Skeletal muscle tissue (tissue), 4 donors: ENCODE data around the gene KYAT1. TPM values are rescaled to one million over a fixed set of nuclear protein-coding genes. Genes with fewer than 3 reads are reported as not detected.

Experiments
- H3K27ac ChIP-seq: one replicate; pipeline ENCODE4 v1.7.0; 2013; ENCODE audit warnings: mild to moderate bottlenecking, low read depth, low read length, inconsistent platforms
- H3K27me3 ChIP-seq, 3 donors: one replicate each; pipeline ENCODE4 v1.7.0; 2013; ENCODE audit warnings: low read length in 3 of 3; ENCODE audit not compliant: control insufficient read depth in 3 of 3, insufficient read depth in 3 of 3
- H3K36me3 ChIP-seq, 3 donors: one replicate each; pipeline ENCODE4 v1.7.0; 2013; ENCODE audit warnings: low read length in 3 of 3; ENCODE audit not compliant: control insufficient read depth in 3 of 3, insufficient read depth in 3 of 3
- H3K4me1 ChIP-seq, 3 donors: one replicate each; pipeline ENCODE4 v1.7.0; 2013; ENCODE audit warnings: low read length in 3 of 3, mild to moderate bottlenecking in 3 of 3; ENCODE audit not compliant: control insufficient read depth in 3 of 3, insufficient read depth in 3 of 3
- H3K4me3 ChIP-seq, 3 donors: one replicate each; pipeline ENCODE4 v1.7.0; 2013; ENCODE audit warnings: low read length in 3 of 3
- H3K9ac ChIP-seq, 3 donors: one replicate each; pipeline ENCODE4 v1.7.0; 2013; ENCODE audit warnings: low read length in 3 of 3, mild to moderate bottlenecking in 3 of 3, moderate library complexity in 2 of 3, low read depth in 1 of 3
- H3K9me3 ChIP-seq, 3 donors: one replicate each; pipeline ENCODE4 v1.7.0; 2013; ENCODE audit warnings: low read length in 3 of 3; ENCODE audit not compliant: control insufficient read depth in 3 of 3
- total RNA-seq: library from RNA; depleted of rRNA; stranded (reverse); fragments of >200 nt; gene quantifications from one replicate; pipeline ENCODE4 v1.2.3, GENCODE V29; 2014
- donor health status: Osteomylitis.

KYAT1 gene
- total RNA-seq: 2.1 TPM

GRCh38 chr9:128881884-128882676 lies at the start of gene KYAT1, which contains the start of gene LRRC8A:
Gene KYAT1, minus strand, starts transcription at chr9:128881950. Its CDS starts 36,545 bp downstream, at chr9:128845405.
Gene LRRC8A, plus strand, starts transcription at chr9:128882133. Its CDS starts 25,032 bp downstream, at chr9:128907165.
- Histone ChIP-seq H3K27ac (peak within 1 kb of the TSS; percentile 93), H3K36me3 (peaks cover 9 to 12% (median 10%) of the 10 kb centered on the region in 3 donors), H3K4me3 (peak within 1 kb of the TSS; percentile 97), H3K9me3 (no peaks in the 10 kb centered on the region), H3K9ac (peak within 1 kb of the TSS; percentile 82 to 95 (median 93)), H3K27me3 (no peaks in the 10 kb centered on the region), H3K4me1 (peaks cover 33 to 58% (median 41%) of the 10 kb centered on the region in 3 donors)

- no peaks in the 10 kb centered on the region for H3K9me3 ChIP-seq
- no peak overlapping the region for H3K4me3 ChIP-seq
- H3K27me3 ChIP-seq: no peaks in the 10 kb centered on the region
- H3K9ac ChIP-seq: no peak overlapping the region
- H3K4me1 ChIP-seq: peaks cover 0 to 5% (median 4%) of the 10 kb centered on the region in 3 donors
- no peak overlapping the region for H3K27ac ChIP-seq
- peaks cover 0 to 9% (median 2%) of the 10 kb centered on the region in 3 donors for H3K36me3 ChIP-seq
Observed at GRCh38 chr9:128929560-128929959, 47.8 kb upstream of the KYAT1 start.

DNA sequence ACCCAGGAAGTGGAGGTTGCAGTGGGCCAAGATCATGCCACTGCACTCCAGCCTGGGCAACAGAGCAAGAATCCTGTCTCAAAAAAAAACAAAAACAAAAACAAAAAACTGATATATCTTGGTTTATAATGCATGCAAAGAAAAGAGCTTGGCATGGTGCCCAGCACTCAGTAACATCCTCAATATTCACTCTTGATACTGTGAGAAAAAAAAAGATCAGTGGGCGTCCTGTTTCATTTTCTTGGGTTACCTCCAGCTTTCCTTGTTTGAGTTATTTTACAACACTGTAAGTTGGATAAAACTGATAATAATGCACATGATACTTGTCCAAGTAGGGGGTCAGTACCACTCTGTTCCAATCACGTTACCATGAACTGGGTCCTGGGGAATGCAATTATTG lies 46.9 kb upstream of the KYAT1 start:
- Histone ChIP-seq H3K27me3 (no peaks in the 10 kb centered on the region), H3K4me3 (no peak overlapping the region), H3K4me1 (peaks cover 0 to 5% (median 4%) of the 10 kb centered on the region in 3 donors), H3K36me3 (peaks cover 0 to 8% (median 2%) of the 10 kb centered on the region in 3 donors), H3K9me3 (no peaks in the 10 kb centered on the region), H3K27ac (no peak overlapping the region), H3K9ac (no peak overlapping the region)

DNA sequence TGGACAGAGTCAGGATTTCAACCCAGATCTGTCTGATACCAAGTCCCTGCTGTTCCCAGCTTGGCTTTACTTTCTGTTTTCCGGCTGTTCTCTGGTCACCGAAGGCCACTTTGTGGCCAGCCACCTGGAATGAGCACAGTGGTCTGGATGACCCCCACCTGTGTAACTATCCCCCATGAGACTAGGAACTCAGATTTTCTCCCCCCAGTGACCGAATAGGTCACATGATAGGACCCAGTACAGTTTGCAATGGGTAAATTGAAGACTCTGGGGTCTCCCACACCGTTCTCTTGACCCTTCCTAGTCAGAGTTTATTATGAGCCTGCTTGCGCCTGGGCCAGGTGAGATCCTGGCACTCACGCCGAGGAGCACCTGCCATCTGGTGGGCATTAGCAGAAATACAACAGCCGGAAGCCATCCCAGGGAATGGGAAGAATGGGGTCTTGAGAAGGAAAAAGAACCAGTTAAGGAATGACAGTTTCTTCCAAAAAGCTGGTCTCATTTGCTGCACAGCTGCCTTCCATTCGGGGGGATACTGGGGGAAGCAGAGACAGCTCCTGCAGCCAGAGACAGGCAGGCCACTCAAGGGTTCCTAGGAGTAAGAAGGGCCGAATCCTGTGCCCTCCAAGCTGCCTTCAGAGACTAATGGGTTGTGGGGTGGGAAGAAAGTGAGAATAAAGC lies 46.1 kb upstream of the KYAT1 start:
- Histone ChIP-seq H3K36me3 (peaks cover 0 to 4% (median 2%) of the 10 kb centered on the region in 3 donors), H3K4me1 (peaks cover 0 to 5% (median 4%) of the 10 kb centered on the region in 3 donors), H3K27ac (no peak overlapping the region), H3K9me3 (no peaks in the 10 kb centered on the region), H3K27me3 (no peaks in the 10 kb centered on the region), H3K4me3 (no peak overlapping the region), H3K9ac (peak overlapping the region in 1 of 3 donors; percentile 24)

DNA sequence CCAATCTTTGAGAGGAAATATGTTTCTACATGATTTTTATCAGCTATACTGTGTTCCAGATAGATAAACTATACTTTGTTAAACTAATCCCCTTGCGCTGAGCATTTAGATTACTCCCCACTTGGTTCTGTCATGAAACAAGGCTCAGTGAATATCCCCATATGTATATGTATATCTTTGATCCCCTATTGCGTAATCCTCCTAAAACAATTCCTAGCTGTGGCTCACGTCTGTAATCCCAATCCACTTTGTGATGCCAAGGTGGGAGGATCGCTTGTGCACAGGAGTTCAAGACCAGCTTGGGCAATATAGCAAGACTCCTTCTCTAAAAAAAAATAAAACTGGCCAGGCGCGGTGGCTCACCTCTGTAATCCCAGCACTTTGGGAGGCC lies 41.7 kb upstream of the KYAT1 start:
- Histone ChIP-seq H3K4me1 (peaks cover 18 to 22% (median 18%) of the 10 kb centered on the region in 3 donors), H3K9ac (no peak overlapping the region), H3K9me3 (no peaks in the 10 kb centered on the region), H3K36me3 (peaks cover 2 to 6% (median 5%) of the 10 kb centered on the region in 3 donors), H3K4me3 (no peak overlapping the region), H3K27ac (no peak overlapping the region), H3K27me3 (no peaks in the 10 kb centered on the region)

DNA sequence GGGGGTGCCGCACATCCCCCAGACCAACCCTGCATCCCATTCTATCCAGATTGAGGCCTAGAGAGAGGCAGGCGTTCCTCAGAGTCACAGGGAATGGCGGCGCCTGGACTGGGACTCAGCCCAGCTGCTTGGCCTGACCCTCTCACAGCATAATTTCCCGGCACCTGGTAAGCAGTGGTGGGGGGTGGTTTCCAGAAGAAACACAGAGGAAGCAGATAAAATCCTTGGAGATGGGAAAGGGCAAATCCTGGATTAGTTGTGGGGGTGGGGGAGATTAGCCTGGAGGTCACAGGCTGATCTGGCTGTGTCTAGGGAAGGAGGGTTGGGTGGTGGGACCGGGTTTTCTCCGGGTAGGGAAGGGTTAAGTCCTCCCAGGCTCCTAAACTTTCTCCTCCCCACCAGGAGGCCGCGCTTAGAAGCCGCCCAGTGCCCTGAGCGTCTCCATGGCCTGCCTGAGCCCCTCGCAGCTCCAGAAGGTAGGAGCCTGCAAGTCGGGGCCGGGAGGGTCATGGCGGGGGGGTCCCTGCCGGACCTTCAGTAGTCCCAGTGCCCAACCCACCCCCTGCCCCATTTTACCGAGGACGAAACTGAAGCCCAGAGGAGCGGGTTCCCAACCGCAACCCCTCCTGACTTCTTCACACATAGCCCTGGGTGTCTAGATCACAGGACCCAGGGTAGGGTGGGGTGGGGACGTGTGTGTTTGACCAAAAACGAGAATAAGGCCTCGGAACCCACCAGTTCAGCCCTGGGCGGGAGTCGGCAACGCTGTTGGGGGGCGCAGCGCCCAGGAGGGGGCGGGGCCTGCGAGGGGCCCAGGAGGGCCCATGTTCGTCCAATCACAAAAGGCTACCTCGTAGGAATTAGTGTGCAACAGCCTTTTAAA lies 40.4 kb upstream of the KYAT1 start:
- Histone ChIP-seq H3K9me3 (no peaks in the 10 kb centered on the region), H3K9ac (peak overlapping the region; percentile 68 to 86 (median 85))

DNA sequence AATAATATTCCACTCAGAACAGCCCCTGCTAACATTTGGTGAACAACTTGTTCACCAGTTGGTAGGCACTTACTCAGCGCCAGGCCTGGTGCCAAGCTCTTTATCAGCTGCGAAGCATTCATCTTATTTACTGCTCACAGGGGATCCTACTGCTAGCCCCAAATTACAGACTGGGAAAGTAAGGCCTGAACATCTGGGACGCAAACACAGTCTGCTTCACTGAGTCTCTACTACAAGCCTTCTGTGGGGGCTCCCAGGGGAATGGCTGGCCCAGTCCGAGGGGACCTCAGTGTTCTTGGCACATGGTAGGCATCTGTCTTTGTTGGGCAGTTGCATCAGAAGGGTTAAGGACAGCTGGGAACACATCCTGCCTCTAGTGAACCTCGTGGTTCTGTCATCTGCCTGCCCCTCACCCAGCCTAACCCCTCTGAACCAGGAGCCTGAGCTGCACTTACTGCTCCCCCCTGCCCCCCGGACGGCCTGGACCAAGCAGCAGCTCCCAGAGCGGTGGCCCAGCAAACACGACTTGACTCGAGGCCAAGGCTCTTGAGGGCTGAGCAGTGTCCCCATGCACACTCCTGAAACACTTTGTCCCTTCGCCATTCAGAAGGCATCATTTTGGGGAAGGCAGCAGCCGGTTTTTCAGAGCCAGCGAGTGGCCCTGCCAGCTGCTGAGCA lies 38.8 kb upstream of the KYAT1 start, which contains the start of gene PHYHD1:
TSS of gene PHYHD1 (plus strand) at position 602 of the 678 bp plus-strand sequence. CDS start 1,342 bp downstream, outside the sequence.
- peak within 1 kb of the TSS; percentile 68 to 86 (median 85) for H3K9ac ChIP-seq
- H3K27me3 ChIP-seq: no peaks in the 10 kb centered on the region
- peaks cover 33 to 39% (median 35%) of the 10 kb centered on the region in 3 donors for H3K4me1 ChIP-seq
- H3K27ac ChIP-seq: peak within 1 kb of the TSS; percentile 67
- peaks cover 6 to 13% (median 12%) of the 10 kb centered on the region in 3 donors for H3K36me3 ChIP-seq
- peak within 1 kb of the TSS; percentile 57 to 77 (median 67) for H3K4me3 ChIP-seq
- no peaks in the 10 kb centered on the region for H3K9me3 ChIP-seq

More for the DNA sequence above, 40.4 kb upstream of the KYAT1 start:
- Histone ChIP-seq H3K4me1 (peaks cover 19 to 24% (median 23%) of the 10 kb centered on the region in 3 donors), H3K36me3 (peaks cover 5 to 10% (median 9%) of the 10 kb centered on the region in 3 donors), H3K4me3 (peak overlapping the region; percentile 57 to 77 (median 67)), H3K27ac (peak overlapping the region; percentile 67), H3K27me3 (no peaks in the 10 kb centered on the region)

DNA sequence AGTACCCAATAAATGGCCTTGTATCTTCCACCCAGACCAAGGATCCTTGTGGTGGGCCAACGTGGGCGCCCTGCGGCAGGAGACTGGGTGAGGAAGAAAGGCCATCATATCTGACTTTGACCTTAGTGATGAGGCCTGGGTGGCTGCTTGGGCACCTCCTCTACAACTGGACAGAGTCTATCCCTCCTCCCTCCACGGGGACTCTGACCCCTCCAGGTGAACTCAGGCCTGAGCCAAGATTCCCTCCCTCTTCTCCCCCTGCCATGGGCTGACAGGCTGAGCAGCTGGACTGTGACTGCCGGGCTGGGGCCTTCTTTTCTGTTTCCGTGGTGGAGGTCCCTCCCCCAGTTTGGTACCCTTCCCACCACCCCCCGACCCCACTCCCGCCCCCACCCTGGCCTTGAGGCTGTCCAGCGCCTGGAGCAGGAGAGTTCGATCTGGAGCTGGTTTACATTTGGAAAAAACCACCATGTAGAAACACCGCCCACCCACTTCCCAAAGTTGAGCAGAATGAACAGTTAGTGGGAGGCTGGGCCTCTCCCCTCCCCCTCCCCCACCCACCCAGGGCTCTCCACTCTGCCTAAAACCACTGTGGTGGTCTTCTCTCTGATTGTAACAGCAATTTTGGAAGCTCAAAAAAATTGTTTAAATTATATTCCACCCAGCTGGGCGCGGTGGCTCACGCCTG lies 37.8 kb upstream of the KYAT1 start:
- Histone ChIP-seq H3K4me3 (no peak overlapping the region), H3K27ac (no peak overlapping the region), H3K4me1 (peaks cover 35 to 42% (median 37%) of the 10 kb centered on the region in 3 donors), H3K9ac (peak overlapping the region in 1 of 3 donors; percentile 33), H3K27me3 (no peaks in the 10 kb centered on the region), H3K9me3 (no peaks in the 10 kb centered on the region), H3K36me3 (peaks cover 6 to 15% (median 13%) of the 10 kb centered on the region in 3 donors)
